Hepatocyte (in vitro differentiated cells): ENCODE results near the gene USP1. TPM values are rescaled to one million over a fixed set of nuclear protein-coding genes. Genes with fewer than 3 reads are reported as not detected.

Experiments
- DNase-seq: peaks from one replicate; pipeline ENCODE4 v3.0.0-alpha.2; 2016; ENCODE audit warnings: low spot score
- H2AFZ ChIP-seq: fragments of 200-600 bp; sonication (generic); 2 replicates; pipeline ENCODE4 v1.6.0; 2016; ENCODE audit warnings: antibody characterized with exemption, mild to moderate bottlenecking
- H3K27ac ChIP-seq: fragments of 200-600 bp; sonication (generic); 2 replicates; pipeline ENCODE4 v1.5.1; 2016; ENCODE audit warnings: mild to moderate bottlenecking
- H3K27me3 ChIP-seq: fragments of 200-600 bp; sonication (generic); 2 replicates; pipeline ENCODE4 v1.6.1; 2016
- H3K36me3 ChIP-seq: fragments of 200-600 bp; sonication (generic); replicated peaks from 2 replicates; pipeline ENCODE4 v1.5.1; 2016; ENCODE audit warnings: low read depth; ENCODE audit not compliant: insufficient read depth
- H3K4me1 ChIP-seq: fragments of 200-600 bp; sonication (generic); 2 replicates; pipeline ENCODE4 v1.5.1; 2016; ENCODE audit warnings: mild to moderate bottlenecking, moderate library complexity; ENCODE audit not compliant: insufficient read depth
- H3K4me2 ChIP-seq: fragments of 200-600 bp; sonication (generic); 2 replicates; pipeline ENCODE4 v1.6.0; 2016
- H3K4me3 ChIP-seq: fragments of 200-600 bp; sonication (generic); 2 replicates; pipeline ENCODE4 v1.5.1; 2016; ENCODE audit warnings: mild to moderate bottlenecking
- H3K79me2 ChIP-seq: fragments of 200-600 bp; sonication (generic); 2 replicates; pipeline ENCODE4 v1.6.0; 2017; ENCODE audit warnings: mild to moderate bottlenecking
- H3K9me2 ChIP-seq: fragments of 200-600 bp; sonication (generic); replicated peaks from 2 replicates; pipeline ENCODE4 v1.6.0; 2017; ENCODE audit warnings: mild to moderate bottlenecking; ENCODE audit not compliant: insufficient read depth
- H3K9me3 ChIP-seq: fragments of 200-600 bp; sonication (generic); 2 replicates; pipeline ENCODE4 v1.5.1; 2016; ENCODE audit warnings: low read depth, mild to moderate bottlenecking
- H4K20me1 ChIP-seq: fragments of 200-600 bp; sonication (generic); 2 replicates; pipeline ENCODE4 v1.6.0; 2016; ENCODE audit warnings: mild to moderate bottlenecking; ENCODE audit not compliant: insufficient read depth, poor library complexity, severe bottlenecking
- EZH2 ChIP-seq: fragments of 200-600 bp; sonication (generic); IDR thresholded peaks from 2 replicates; pipeline ENCODE4 v1.6.1; 2016; ENCODE audit warnings: antibody characterized with exemption, mild to moderate bottlenecking, borderline replicate concordance
- EZH2phosphoT487 ChIP-seq: fragments of 200-600 bp; sonication (generic); IDR thresholded peaks from one replicate; pipeline ENCODE4 v1.6.1; 2018; ENCODE audit warnings: antibody characterized with exemption, mild to moderate bottlenecking, low read depth, moderate library complexity; ENCODE audit not compliant: unreplicated experiment, severe bottlenecking
- WGBS: methylation state at CpG from one replicate; pipeline ENCODE4 v1.1.6; 2016; ENCODE audit warnings: low lambda C conversion rate; ENCODE audit errors: missing lambda C conversion rate; 5-methylcytosine and 5-hydroxymethylcytosine counted together
- polyA plus RNA-seq: library from polyadenylated mRNA; unstranded; fragments of >200 nt; fragmentation: Nextera tagmentation; extraction: Ambion mirVana; gene quantifications from 2 replicates; pipeline ENCODE4 v1.2.1, GENCODE V29; 2016
- total RNA-seq: library from RNA; depleted of rRNA; stranded (reverse); fragments of >200 nt; gene quantifications from 2 replicates; pipeline ENCODE4 v1.2.3, GENCODE V29; 2014
- TF ChIP-seq, protein P1 (sequence below): fragments of 200-600 bp; sonication (generic); IDR thresholded peaks from 2 replicates; pipeline ENCODE4 v1.5.1; 2016; ENCODE audit warnings: antibody characterized with exemption, mild to moderate bottlenecking; ENCODE audit not compliant: poor library complexity

USP1 gene
- total and polyA plus RNA-seq, 2 experiments from 2014 or later: 11.6 to 28.5 TPM

DNA sequence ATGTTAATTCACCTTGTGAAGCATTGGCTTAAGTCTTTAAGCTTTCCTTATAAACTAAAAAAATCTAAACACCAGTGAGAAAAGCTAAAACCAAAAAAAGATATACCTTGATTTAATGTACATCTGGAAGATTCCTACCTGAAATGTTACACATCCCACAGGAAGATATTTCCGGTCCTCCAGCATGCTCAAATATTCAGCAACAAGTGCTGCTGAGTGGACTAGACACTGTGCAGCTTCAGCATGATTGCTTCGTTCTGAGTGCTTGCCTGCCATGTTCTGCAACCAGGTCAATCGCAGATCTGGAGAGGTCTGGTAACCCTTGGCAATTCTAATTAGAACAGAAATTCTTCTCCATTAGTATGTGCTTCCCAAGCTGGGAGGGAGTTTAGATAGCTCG lies 57.3 kb downstream of the USP1 start:
- Histone ChIP-seq H2AFZ (no peak overlapping the region), H3K4me3 (no peak overlapping the region), H4K20me1 (no peaks in the 10 kb centered on the region), H3K36me3 (no peaks in the 10 kb centered on the region), H3K4me1 (no peaks in the 10 kb centered on the region), H3K79me2 (no peaks in the 10 kb centered on the region), H3K9me2 (no peaks in the 10 kb centered on the region), H3K9me3 (no peaks in the 10 kb centered on the region), H3K27ac (no peak overlapping the region), H3K27me3 (no peaks in the 10 kb centered on the region), H3K4me2 (no peak overlapping the region)
- DNase-seq: no peak
- no peak for TF ChIP-seq EZH2
- TF ChIP-seq, protein P1, sequence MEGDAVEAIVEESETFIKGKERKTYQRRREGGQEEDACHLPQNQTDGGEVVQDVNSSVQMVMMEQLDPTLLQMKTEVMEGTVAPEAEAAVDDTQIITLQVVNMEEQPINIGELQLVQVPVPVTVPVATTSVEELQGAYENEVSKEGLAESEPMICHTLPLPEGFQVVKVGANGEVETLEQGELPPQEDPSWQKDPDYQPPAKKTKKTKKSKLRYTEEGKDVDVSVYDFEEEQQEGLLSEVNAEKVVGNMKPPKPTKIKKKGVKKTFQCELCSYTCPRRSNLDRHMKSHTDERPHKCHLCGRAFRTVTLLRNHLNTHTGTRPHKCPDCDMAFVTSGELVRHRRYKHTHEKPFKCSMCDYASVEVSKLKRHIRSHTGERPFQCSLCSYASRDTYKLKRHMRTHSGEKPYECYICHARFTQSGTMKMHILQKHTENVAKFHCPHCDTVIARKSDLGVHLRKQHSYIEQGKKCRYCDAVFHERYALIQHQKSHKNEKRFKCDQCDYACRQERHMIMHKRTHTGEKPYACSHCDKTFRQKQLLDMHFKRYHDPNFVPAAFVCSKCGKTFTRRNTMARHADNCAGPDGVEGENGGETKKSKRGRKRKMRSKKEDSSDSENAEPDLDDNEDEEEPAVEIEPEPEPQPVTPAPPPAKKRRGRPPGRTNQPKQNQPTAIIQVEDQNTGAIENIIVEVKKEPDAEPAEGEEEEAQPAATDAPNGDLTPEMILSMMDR: no peak
- no peak for TF ChIP-seq EZH2phosphoT487
- WGBS: 91% methylated on average over 4 of the region's 4 CpGs

DNA sequence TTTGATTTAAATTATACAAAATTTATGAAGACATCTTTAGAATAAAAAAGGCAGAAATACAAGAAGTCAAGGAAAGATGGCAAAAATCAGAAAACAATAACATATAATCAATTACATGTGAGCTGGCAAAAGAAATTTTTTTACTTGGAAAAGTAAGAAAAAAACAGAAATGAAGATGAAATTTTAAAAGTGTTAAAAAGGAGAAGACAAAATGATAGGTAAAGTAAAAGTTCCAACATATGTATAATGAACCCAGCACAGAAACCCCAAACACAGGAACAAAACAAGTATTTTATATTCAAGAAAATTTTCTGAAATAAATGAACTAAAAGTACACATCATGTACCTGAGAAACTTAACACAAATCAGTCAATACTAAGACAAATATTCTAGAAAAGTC lies 63.4 kb downstream of the USP1 start:
- H3K27ac ChIP-seq: no peak overlapping the region
- no peak overlapping the region for H3K4me2 ChIP-seq
- H2AFZ ChIP-seq: no peak overlapping the region
- H3K4me1 ChIP-seq: no peaks in the 10 kb centered on the region
- no peaks in the 10 kb centered on the region for H4K20me1 ChIP-seq
- no peaks in the 10 kb centered on the region for H3K9me3 ChIP-seq
- H3K4me3 ChIP-seq: no peak overlapping the region
- H3K36me3 ChIP-seq: no peaks in the 10 kb centered on the region
- no peak for TF ChIP-seq EZH2phosphoT487
- TF ChIP-seq, protein P1: no peak
- TF ChIP-seq EZH2: no peak
- no peaks in the 10 kb centered on the region for H3K27me3 ChIP-seq
- no peak for DNase-seq
- no peaks in the 10 kb centered on the region for H3K79me2 ChIP-seq
- no peaks in the 10 kb centered on the region for H3K9me2 ChIP-seq

Other genes with a start within 250 kb of the USP1 start
- 0.77 and 1.0 TPM in 2 replicates for gene L1TD1, start 242.2 kb upstream of the USP1 start, total RNA-seq
- 0.53 and 1.3 TPM in 2 replicates for gene L1TD1, start 242.2 kb upstream of the USP1 start, polyA plus RNA-seq
- 5.5 and 6.0 TPM in 2 replicates for gene KANK4, start 117.6 kb upstream of the USP1 start, total RNA-seq
- gene KANK4, start 117.6 kb upstream of the USP1 start, polyA plus RNA-seq: 7.7 and 8.3 TPM in 2 replicates
- gene ANGPTL3, start 160.5 kb downstream of the USP1 start, total RNA-seq: 81.8 and 88.6 TPM in 2 replicates
- gene ANGPTL3, start 160.5 kb downstream of the USP1 start, polyA plus RNA-seq: 23.8 and 42.2 TPM in 2 replicates